Fibroblast of skin of left biceps (primary cell): ENCODE measurements around the gene SLC35A5.

Experiments
- DNase-seq, 2 experiments: peaks; one replicate each; pipeline ENCODE4 v3.0.0-alpha.2; 2013; ENCODE audit warnings: low read depth in 2 of 2

The SLC35A5 gene

DNA sequence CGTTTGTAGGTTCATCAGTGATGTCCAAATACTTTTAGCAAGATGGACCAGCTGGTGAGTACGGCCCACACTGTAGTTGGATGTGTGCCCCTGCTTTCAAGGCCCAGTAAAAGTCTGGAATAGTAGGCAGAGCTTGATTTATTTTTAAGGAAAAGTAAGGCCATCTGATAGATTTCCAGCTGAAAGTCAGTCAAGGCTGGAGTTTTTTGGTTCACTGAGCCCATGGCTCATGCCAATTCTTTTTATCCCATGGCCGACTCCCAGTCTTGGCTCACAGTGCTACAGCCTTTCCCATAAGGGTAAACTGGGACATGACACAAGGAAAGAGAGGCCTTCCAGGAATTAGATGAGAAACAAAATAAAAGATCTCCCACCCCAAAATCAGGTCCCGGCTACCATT, 65.6 kb downstream of the SLC35A5 start:
- DNase-seq = no peak

DNA sequence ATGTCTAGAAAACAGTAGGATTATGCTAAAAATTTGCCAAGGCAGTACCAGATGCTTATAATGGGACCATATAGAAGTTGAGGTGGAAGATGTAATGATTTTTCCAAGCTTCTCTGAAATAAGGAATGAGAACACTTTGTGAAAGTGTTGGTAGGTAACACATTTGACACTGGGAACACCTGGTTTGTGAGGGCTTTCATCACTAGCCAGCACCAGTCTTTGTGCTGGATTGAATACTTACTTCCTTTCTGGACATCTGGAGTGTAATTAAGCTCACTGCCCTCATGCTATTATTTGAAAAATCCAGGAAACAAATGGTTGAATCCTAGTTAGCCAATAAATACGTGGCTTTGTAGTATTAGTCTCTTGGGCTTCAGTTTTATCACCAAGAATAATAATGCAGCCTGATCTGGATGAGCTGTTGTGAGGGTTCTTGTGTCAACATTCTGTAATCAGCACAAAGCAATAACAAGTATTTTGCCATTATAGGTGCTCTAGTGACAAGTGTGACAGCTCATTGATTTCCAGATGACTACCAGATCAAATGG, 66.1 kb downstream of the SLC35A5 start:
- no peak for DNase-seq

DNA sequence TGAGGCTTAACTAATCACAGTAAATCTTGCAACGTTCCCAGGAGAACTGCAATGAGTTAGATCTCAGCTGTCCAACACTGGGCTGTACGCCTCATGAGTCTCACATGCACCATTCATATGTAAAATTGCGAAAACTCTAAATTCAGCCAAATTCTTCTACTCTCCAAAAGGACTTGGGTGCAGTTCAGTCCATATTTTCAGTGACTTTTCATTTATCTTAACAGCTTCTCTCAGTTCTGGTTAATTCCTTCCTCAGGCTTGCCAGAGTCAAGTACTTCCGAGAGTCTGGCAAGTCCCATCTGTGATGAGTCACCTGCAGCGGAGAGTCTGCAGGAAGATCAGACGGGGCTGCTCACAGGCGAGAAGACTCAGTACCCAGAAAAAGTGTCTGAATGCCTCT, 67.6 kb downstream of the SLC35A5 start:
- DNase-seq = peak; percentile 76 to 81

DNA sequence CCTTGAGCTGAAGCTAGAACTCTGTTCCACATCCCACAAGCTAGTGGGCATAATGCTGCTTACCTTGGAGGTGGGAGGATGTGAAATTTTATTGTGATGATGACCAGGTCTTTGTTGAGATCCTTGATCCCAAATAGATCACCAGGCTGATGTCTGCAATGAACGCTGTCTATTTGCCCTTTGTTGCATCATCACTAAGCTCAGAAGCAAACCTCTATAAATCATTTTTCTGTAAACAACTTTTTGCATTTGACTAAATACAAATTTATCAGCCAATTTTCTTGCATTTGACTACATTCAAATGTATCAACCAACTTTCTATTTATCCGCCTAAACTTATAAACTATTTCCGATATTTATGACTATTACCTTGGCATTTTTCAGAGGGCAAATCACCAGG, 69.4 kb downstream of the SLC35A5 start:
- DNase-seq = no peak

DNA sequence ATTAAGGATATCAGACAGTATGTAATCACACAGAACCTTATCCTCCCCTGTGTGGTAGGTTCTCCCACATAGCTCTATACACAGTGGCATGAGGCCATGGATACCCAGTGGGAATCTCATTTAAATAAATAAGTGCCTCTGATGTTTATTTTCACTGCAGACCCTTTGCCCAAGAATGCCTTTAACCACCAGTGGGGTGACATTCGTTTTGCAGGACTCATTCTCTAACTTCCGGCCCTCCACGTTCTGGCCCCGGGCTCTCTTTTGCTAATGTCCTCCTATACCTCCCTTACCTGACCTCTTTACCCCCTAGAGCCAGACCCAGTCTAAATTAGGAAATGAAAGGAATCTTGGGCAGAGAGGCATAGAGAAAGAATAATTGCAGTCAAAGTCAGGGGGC, 70.8 kb downstream of the SLC35A5 start:
- no peak for DNase-seq

DNA sequence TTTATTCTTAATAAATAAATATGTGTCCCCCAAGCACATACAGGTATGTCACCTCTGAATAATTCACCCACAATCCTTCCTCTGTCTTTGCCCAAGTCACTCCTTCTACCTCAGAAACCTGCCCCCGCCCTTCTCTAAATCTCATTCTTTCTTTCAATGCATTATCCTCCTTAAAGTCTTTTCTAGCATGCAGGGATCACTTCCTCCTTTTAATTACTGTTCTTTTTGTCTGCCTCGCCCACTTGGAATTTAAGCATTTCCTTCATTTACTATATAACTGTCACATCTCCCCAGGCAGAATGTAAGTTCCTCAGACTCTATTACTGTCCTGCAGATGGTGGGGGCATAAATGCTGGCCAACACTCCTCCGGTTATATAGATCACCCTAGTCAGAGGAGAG, 71.3 kb downstream of the SLC35A5 start:
- DNase-seq = no peak

DNA sequence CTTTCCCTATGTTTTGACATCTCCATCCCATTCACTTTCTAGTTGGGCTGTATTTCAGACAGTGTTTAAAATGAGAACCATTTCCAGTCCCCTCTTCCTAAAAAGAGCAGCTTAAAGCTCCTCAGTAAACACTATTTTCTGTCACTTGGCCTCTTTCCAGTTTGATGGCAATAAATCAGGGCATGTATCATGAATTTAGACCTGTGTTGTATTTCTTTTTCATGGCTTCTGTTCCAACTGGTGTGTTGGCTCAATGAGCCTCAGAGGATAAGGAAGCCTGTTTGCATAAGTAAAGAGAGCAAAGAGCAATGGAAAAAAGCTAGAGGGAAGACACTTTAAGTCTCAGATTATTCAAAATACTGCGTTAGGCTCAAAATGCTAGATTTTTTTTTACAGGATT, 71.9 kb downstream of the SLC35A5 start:
- no peak for DNase-seq

DNA sequence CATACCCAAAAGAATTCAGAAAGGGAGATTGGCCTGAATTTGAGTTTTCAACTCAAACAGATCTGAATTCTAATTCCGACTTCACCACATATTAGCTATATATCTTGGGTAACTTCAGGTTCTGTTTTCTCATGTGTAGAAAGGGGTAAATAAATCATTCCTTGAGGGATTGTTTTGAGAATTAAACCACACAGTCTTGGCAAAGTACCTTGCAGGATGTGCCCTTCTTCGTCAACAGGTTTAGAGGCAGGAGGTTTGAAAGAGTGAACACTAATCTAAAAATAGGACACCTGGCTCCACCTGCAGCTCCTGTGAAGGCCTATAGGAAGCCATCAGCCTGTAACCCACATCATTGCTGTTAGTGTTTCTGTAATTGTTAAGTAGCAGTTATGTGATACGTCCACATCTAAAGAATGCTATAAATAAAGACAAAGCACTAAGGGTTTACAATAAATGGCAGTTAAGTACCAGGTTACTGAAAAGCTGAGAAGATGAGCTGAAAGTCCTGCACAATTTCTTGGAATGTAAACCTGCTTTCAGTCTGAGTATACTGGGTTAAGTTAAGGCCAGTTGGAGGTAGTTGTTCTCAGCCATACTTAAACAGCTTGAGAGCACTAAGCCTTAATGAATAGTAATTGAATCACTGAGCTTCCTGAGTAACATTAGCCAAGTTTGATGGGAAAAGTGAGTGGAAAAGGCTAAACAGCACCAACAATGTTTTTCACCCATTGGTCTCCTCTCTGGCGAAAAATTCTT, 73.1 kb downstream of the SLC35A5 start:
- no peak for DNase-seq
